K562 (cell line): ENCODE results near the gene SCG3. TPM values are rescaled to one million over a fixed set of nuclear protein-coding genes. Genes with fewer than 3 reads are reported as not detected.

Experiments
- ATAC-seq: fragments of 200-7000 bp; cut with Tn5 transposase; 3 replicates; pipeline ENCODE4 v1.9.1; 2020; ENCODE audit warnings: moderate library complexity
- BruUV-seq: library from RNA; stranded (reverse); fragments of 400-500 nt; replicated peaks from 2 replicates; lab custom pipeline; 2021; lab: Mats Ljungman, UMichigan
- CTCF ChIA-PET: fragments of 300-600 bp; formaldehyde crosslinking; extraction: SDS; loops from one replicate; lab custom pipeline; 2021; ENCODE audit warnings: low intra/inter-chr PET ratio; lab: Yijun Ruan, JAX
- POLR2A ChIA-PET: fragments of 300-600, 350-650 bp; sonication (Branson Sonifier 250); formaldehyde crosslinking; extraction: SDS; loops from one replicate; lab custom pipeline; 2021; ENCODE audit warnings: antibody characterized with exemption, inconsistent platforms; lab: Yijun Ruan, JAX
- DNase-seq, 4 experiments: peaks; one replicate each; pipeline versions ENCODE4 v3.0.0 to v3.0.0-alpha.2; 2011 to 2018; ENCODE audit warnings: low spot score in 3 of 4, mixed read lengths in 3 of 4; ENCODE audit errors: extremely low read depth in 1 of 4
- FAIRE-seq: peaks from 2 replicates; lab custom pipeline; 2011; peaks lifted over from hg19 to GRCh38; lab: Jason Lieb, UNC
- H2AFZ ChIP-seq: 2 replicates; pipeline ENCODE4 v1.6.0; 2011; ENCODE audit warnings: low read depth, low read length, control low read depth, inconsistent platforms
- H3K27ac ChIP-seq: fragments of 200-600 bp; 3 replicates; pipeline ENCODE4 v1.8.0; 2011; ENCODE audit warnings: low read depth, mild to moderate bottlenecking, control low read depth, inconsistent platforms, low read length, moderate library complexity, mixed read lengths; ENCODE audit errors: extremely low read depth
- H3K27me3 ChIP-seq, 2 experiments: fragments of 300-600 bp in 1 of 2; 2 replicates in 1 of 2; 3 replicates in 1 of 2; pipeline versions ENCODE4 v1.6.0 to v1.8.0; 2011; ENCODE audit warnings: inconsistent platforms in 2 of 2, low read length in 2 of 2, mild to moderate bottlenecking in 1 of 2, mixed read lengths in 1 of 2, moderate library complexity in 1 of 2; ENCODE audit not compliant: control insufficient read depth in 2 of 2, insufficient read depth in 2 of 2
- H3K36me3 ChIP-seq: fragments of 300-600 bp; 3 replicates; pipeline ENCODE4 v1.8.0; 2011; ENCODE audit warnings: mild to moderate bottlenecking, low read length, inconsistent platforms; ENCODE audit not compliant: control insufficient read depth, insufficient read depth
- H3K4me1 ChIP-seq, 2 experiments: fragments of 200-600 bp in 1 of 2; replicated peaks in 1 of 2; 2 replicates in 1 of 2; 3 replicates in 1 of 2; pipeline versions ENCODE4 v1.5.1 to v1.8.0; 2011; ENCODE audit warnings: inconsistent platforms in 2 of 2, low read length in 2 of 2, mild to moderate bottlenecking in 1 of 2, mixed read lengths in 1 of 2, moderate library complexity in 1 of 2; ENCODE audit not compliant: control insufficient read depth in 2 of 2, insufficient read depth in 2 of 2
- H3K4me2 ChIP-seq: 2 replicates; pipeline ENCODE4 v1.6.1; 2011; ENCODE audit warnings: low read length, control low read depth, inconsistent platforms, mixed read lengths; ENCODE audit not compliant: insufficient read depth
- H3K4me3 ChIP-seq: fragments of 200-600 bp; sonication (generic), shearing (Covaris generic); 2 replicates; pipeline ENCODE4 v1.5.1; 2016; ENCODE audit warnings: control low read depth, inconsistent platforms
- H3K79me2 ChIP-seq: fragments of 200-600 bp; 3 replicates; pipeline ENCODE4 v1.8.0; 2011; ENCODE audit warnings: low read length, inconsistent platforms; ENCODE audit not compliant: control insufficient read depth, insufficient read depth
- H3K9ac ChIP-seq, 2 experiments: 2 replicates each; pipeline versions ENCODE4 v1.6.0 to v1.6.1; 2011; ENCODE audit warnings: low read depth in 2 of 2, low read length in 2 of 2, control low read depth in 1 of 2, inconsistent platforms in 1 of 2, mild to moderate bottlenecking in 1 of 2, mixed read lengths in 1 of 2; ENCODE audit not compliant: insufficient read depth in 1 of 2
- H3K9me1 ChIP-seq: one replicate; pipeline ENCODE4 v1.6.0; 2011; ENCODE audit warnings: inconsistent platforms, mild to moderate bottlenecking, low read length, moderate library complexity; ENCODE audit not compliant: control insufficient read depth, insufficient read depth
- H3K9me3 ChIP-seq: replicated peaks from 2 replicates; pipeline ENCODE4 v1.5.1; 2011; ENCODE audit warnings: low read depth, low read length, inconsistent platforms; ENCODE audit not compliant: control insufficient read depth, insufficient read depth
- H4K20me1 ChIP-seq: replicated peaks from 2 replicates; pipeline ENCODE4 v1.6.1; 2011; ENCODE audit warnings: low read length, inconsistent platforms, mixed read lengths; ENCODE audit not compliant: control insufficient read depth, insufficient read depth
- CHD4 ChIP-seq: fragments of 200-600 bp; sonication (generic); IDR thresholded peaks from 3 replicates; pipeline ENCODE4 v1.6.1; 2012; ENCODE audit warnings: low read depth, mild to moderate bottlenecking, mixed read lengths, low read length, inconsistent platforms; ENCODE audit not compliant: insufficient read depth, insufficient replicate concordance, poor library complexity, severe bottlenecking
- ETV1 ChIP-seq: fragments of 450-650 bp; conservative IDR thresholded peaks from 2 replicates; pipeline ENCODE4 v1.6.1; 2016; ENCODE audit warnings: missing genetic modification characterization, control low read depth, low read depth, missing compliant biosample characterization
- PBX2 ChIP-seq, 2 experiments: IDR thresholded peaks in 1 of 2; conservative IDR thresholded peaks in 1 of 2; 2 replicates each; pipeline ENCODE4 v1.6.1; 2016; ENCODE audit warnings: low read depth in 2 of 2, mild to moderate bottlenecking in 1 of 2, missing compliant biosample characterization in 1 of 2, missing genetic modification characterization in 1 of 2, moderate library complexity in 1 of 2
- UBTF ChIP-seq, 2 experiments: IDR thresholded peaks; 2 replicates each; pipeline ENCODE4 v1.6.1; 2012; ENCODE audit warnings: improper control_type of control experiment in 2 of 2, low read depth in 2 of 2, low read length in 2 of 2, borderline replicate concordance in 1 of 2
- ZBED1 ChIP-seq: IDR thresholded peaks from 2 replicates; pipeline ENCODE4 v1.6.1; 2014
- ZNF3 ChIP-seq: fragments of 250-450 bp; sonication (Bioruptor Pico); IDR thresholded peaks from 2 replicates; pipeline ENCODE4 v1.5.0; 2021; ENCODE audit warnings: mild to moderate bottlenecking, moderate library complexity
- ZNF644 ChIP-seq: fragments of 200-800 bp; sonication (Bioruptor generic); IDR thresholded peaks from 2 replicates; pipeline ENCODE4 v1.6.1; 2016; ENCODE audit warnings: low read depth, missing genetic modification characterization, missing compliant biosample characterization
- WGBS: fragments of 100-300 bp; shearing (Covaris generic); methylation state at CpG from one replicate; pipeline ENCODE4 v1.1.6; 2016; ENCODE audit warnings: low coverage, mixed read lengths; ENCODE audit not compliant: insufficient coverage; ENCODE audit errors: missing lambda C conversion rate; 5-methylcytosine and 5-hydroxymethylcytosine counted together
- in situ Hi-C: fragments of 300-500 bp; cut with MboI; formaldehyde crosslinking; loops from 4 replicates; pipeline ENCODE4 v1.15.0; 2018; ENCODE audit warnings: inconsistent platforms, mixed read lengths
- intact Hi-C: fragments of 100-400 bp; cut with micrococcal nuclease; formaldehyde crosslinking; loops from 2 replicates; pipeline ENCODE4 v1.14.2; 2022
- polyA plus RNA-seq, 8 experiments: library from polyadenylated mRNA; depleted of rRNA in 4 of 8; stranded (reverse) in 5 of 8; unstranded in 3 of 8; fragments of >200 nt; fragmentation: Nextera tagmentation in 2 of 8; fragmentation: Illumina TruSeq in 1 of 8; extraction: Ambion mirVana in 2 of 8; extraction: Trizol in 1 of 8; gene quantifications; 2 replicates each; pipeline versions ENCODE4 v1.2.1 to v1.2.3, GENCODE V29; 2011 to 2014; ENCODE audit warnings: inconsistent platforms in 1 of 8, missing spikeins in 1 of 8
- total RNA-seq, 7 experiments: library from RNA; depleted of rRNA in 6 of 7; stranded (reverse); fragments of >200 nt in 6 of 7; fragmentation: Illumina TruSeq in 2 of 7; extraction: Trizol in 2 of 7; gene quantifications; 2 replicates each; pipeline versions ENCODE4 v1.2.1 to v1.2.3, GENCODE V29; 2011 to 2021; ENCODE audit warnings: low replicate concordance in 1 of 7
- TF ChIP-seq, protein P1 (sequence below): fragments of 250-450 bp; sonication (Bioruptor Pico); IDR thresholded peaks from 2 replicates; pipeline ENCODE4 v1.5.0; 2022; ENCODE audit warnings: mild to moderate bottlenecking

Gene SCG3
- total and polyA plus RNA-seq, 9 of the 15 experiments (the other 6 are each of a cell fraction or from before 2014, with no cell fraction given) = 13.0 to 43.8 (median 21.0) TPM

DNA sequence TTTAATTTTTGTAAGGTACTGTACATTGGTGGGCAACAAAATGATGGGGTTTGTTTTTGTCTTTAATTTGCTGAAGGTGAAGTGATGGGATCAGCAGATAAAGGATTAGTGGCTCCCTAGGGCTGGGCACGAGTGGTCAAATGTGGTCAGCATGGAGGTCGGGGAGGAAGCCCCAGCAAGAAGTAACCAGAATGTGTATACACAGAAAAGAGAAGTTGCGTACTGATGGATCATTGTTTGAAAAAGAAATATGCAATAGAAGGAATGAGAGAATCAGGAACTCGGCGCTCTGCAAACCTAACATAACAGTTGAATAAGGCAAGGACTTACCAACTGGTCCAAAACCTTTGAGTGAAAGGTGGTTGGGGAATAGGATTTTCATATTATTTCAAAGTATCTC lies 71.6 kb downstream of the SCG3 start (continued):
- no peak for TF ChIP-seq UBTF (IDR thresholded peaks at IDR 0.05; ENCODE audit: borderline replicate concordance in 1 of 2, low read depth in 2 of 2, low read length in 2 of 2)
- no peak for TF ChIP-seq CHD4
- TF ChIP-seq, protein P1, sequence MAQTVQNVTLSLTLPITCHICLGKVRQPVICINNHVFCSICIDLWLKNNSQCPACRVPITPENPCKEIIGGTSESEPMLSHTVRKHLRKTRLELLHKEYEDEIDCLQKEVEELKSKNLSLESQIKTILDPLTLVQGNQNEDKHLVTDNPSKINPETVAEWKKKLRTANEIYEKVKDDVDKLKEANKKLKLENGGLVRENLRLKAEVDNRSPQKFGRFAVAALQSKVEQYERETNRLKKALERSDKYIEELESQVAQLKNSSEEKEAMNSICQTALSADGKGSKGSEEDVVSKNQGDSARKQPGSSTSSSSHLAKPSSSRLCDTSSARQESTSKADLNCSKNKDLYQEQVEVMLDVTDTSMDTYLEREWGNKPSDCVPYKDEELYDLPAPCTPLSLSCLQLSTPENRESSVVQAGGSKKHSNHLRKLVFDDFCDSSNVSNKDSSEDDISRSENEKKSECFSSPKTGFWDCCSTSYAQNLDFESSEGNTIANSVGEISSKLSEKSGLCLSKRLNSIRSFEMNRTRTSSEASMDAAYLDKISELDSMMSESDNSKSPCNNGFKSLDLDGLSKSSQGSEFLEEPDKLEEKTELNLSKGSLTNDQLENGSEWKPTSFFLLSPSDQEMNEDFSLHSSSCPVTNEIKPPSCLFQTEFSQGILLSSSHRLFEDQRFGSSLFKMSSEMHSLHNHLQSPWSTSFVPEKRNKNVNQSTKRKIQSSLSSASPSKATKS = no peak
- TF ChIP-seq ETV1 (tag) = no peak
- no peak for TF ChIP-seq ZBED1
- TF ChIP-seq ZNF3 (CRISPR knock-in tag) = no peak

GRCh38 chr15:51754267-51754666 lies 73.0 kb downstream of the SCG3 start:
- 11% methylated on average over 2 of the region's 2 CpGs for WGBS
- Histone ChIP-seq H3K4me2 (no peak overlapping the region), H3K4me1 (peaks cover 17 to 24% of the 10 kb centered on the region in 2 experiments; a peak in 4 of 5 replicates), H3K27me3 (no peaks in the 10 kb centered on the region; a peak in 1 of 5 replicates)
- TF ChIP-seq ZNF644 (tag) = no peak
- no peak for TF ChIP-seq PBX2 (CRISPR knock-in tag; IDR thresholded peaks at IDR 0.05; ENCODE audit: low read depth)
- TF ChIP-seq PBX2 (tag; conservative IDR thresholded peaks at IDR 0.05; ENCODE audit: low read depth) = no peak
- TF ChIP-seq, all 486 proteins: peak for 0
- no peak overlapping the region for H3K27ac ChIP-seq
- CTCF ChIA-PET = no interaction called here
- no peaks in the 10 kb centered on the region; the same call in 1 of the 3 replicates for H3K36me3 ChIP-seq
- ATAC-seq (no peak), DNase-seq (no peak), FAIRE-seq (no peak)
- H3K79me2 ChIP-seq = no peaks in the 10 kb centered on the region; the same call in 2 of the 3 replicates
- no peaks in the 10 kb centered on the region for H4K20me1 ChIP-seq
- H3K9me3 ChIP-seq = no peaks in the 10 kb centered on the region
- H3K9ac ChIP-seq = no peak overlapping the region
- intact Hi-C loops (no loop called here), in situ Hi-C loops (no loop called here)
- H3K4me3 ChIP-seq = no peak overlapping the region
- POLR2A ChIA-PET = no interaction called here
- no peaks in the 10 kb centered on the region for H3K9me1 ChIP-seq
- no peak overlapping the region for H2AFZ ChIP-seq
- no TSS peak for BruUV-seq
